Subcutaneous adipose tissue (tissue), 4 donors: ENCODE data around the gene ATP5F1C. TPM values are rescaled to one million over a fixed set of nuclear protein-coding genes. Genes with fewer than 3 reads are reported as not detected.

ENCODE experiments used
- CTCF ChIP-seq: fragments of 450-650 bp; IDR thresholded peaks from one replicate; pipeline ENCODE4 v1.5.1; 2016; ENCODE audit warnings: low read depth, mild to moderate bottlenecking, control low read depth, antibody characterized with exemption, moderate library complexity
- total RNA-seq, 4 donors: library from RNA; depleted of rRNA; stranded (reverse); fragments of >200 nt; gene quantifications; one replicate each; pipeline ENCODE4 v1.1.0, GENCODE V29; 2016

ATP5F1C gene
- total RNA-seq, 4 donors from 2014 or later, result 170 to 382 (median 237) TPM

DNA sequence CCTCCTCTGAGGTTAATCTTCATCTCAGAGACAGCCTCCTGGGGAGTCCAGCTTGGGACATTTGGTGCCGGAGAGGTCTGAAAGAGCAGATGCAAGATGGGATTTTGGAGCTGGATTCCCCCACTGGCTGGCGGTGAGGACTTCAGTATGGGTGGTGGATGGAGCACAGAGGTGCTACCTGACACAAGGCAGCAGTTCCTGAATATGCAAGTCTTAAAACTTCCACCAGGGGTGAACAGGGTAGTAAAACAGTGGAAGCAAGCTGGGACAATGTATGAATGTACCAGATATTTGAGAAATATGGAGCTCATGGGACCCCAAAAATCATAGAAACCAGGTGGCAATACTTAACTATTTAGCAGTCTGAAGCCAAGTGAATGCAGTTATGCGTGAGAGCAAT, 25.5 kb downstream of the ATP5F1C start:
- no peak for TF ChIP-seq CTCF

GRCh38 chr10:7817576-7817975, 29.6 kb downstream of the ATP5F1C start:
- no peak for TF ChIP-seq CTCF

DNA sequence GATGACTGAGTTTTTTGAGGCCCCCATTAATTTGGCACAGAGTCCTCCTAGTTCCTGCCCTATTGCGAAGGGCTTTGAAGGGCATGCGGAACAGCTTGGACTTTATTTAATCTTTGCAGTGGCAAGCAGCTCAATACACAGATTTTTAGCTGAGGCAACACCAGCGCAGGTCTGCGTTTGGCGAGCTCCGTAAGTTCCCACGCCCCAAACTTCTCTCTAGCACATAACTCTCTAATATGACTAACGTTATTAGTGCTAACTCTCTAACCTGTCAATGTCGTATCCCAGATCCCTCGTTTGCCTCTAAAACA, 30.0 kb downstream of the ATP5F1C start:
- TF ChIP-seq CTCF, result no peak

GRCh38 chr10:7818295-7819120, 30.5 kb downstream of the ATP5F1C start, which contains the start of gene TAF3:
Gene TAF3, plus strand, starts transcription at chr10:7818505. Its CDS starts 205 bp downstream, at chr10:7818710.
- no peak for TF ChIP-seq CTCF

- no peak for TF ChIP-seq CTCF
These were observed 31.1 kb downstream of the ATP5F1C start for GRCh38 chr10:7819121-7819460.

DNA sequence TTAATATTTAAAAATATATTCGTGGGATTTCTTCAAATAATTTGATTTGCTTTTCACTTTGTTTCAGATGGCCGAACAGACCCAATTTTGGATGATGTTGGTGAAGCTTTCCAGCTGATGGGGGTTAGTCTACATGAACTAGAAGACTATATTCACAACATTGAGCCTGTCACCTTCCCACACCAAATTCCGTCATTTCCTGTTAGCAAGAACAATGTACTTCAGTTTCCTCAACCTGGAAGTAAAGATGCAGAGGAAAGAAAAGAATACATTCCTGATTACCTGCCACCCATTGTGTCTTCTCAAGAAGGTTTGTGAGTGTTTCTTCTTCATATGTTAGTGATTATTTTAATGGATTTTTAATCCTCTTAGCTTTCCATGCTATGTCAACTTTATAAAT, 36.3 kb downstream of the ATP5F1C start:
- TF ChIP-seq CTCF, result no peak

GRCh38 chr10:7826971-7827370, 39.0 kb downstream of the ATP5F1C start:
- TF ChIP-seq CTCF, result no peak
